ENCODE results near the gene NCAPH2.
"Not testable (repeated sequence)": the region's sequence is repeated elsewhere in the genome, so short reads cannot be mapped to it uniquely, and the experiment has no call there.

The NCAPH2 gene

DNA sequence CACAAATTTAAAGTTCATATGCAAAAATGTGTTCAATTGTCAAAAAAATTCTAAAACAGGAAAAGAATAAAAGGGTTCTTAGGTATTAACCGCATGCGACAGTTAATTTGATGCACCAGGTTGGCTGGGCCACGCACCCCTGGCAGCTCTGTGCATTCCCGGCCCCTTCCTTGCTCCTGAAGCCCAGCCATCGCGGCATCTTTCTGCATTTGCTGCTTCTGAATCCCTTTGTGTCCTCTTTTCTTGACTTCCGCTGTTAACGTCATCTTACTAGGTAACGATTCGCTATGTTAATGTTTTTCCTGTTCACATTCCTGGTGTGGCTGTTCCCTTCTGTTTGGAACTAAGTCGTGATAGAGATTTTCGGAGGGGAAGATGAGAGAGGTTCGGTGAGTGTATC lies 29.7 kb downstream of the NCAPH2 start:
- H2AFZ ChIP-seq (ENCODE audit: low read depth, low read length), result no peak overlapping the region
- no peaks in the 10 kb centered on the region for H3K27me3 ChIP-seq (ENCODE audit: insufficient read depth, low read length)
- no peaks in the 10 kb centered on the region for H3K36me3 ChIP-seq (ENCODE audit: insufficient read depth, low read length)
- no peak overlapping the region for H3K4me3 ChIP-seq (ENCODE audit: low read length)
- peaks cover 2% of the 10 kb centered on the region for H3K4me1 ChIP-seq (ENCODE audit: insufficient read depth, low read length)
- no peaks in the 10 kb centered on the region for H3K9me3 ChIP-seq (ENCODE audit: low read length)

DNA sequence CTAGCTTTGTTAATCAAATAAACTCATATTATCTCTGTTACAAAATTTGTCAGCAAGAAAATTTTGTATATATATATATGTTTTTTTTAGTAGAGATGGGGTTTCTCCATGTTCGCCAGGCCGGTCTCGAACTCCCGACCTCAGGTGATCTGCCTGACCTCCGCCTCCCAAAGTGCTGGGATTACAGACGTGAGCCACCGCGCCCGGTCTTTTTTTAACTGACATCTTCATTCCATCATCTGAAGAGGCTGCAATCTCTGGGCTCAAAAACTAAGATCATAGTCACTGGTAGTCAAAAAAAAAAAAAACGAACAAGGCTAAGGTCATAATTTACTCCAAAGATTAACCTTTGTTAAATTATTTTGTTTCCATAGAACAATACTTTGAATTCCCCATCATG lies 32.4 kb downstream of the NCAPH2 start:
- no peaks in the 10 kb centered on the region for H3K36me3 ChIP-seq (ENCODE audit: insufficient read depth, low read length)
- H3K27me3 ChIP-seq (ENCODE audit: insufficient read depth, low read length), result peaks cover 5% of the 10 kb centered on the region
- no peak overlapping the region for H2AFZ ChIP-seq (ENCODE audit: low read depth, low read length)
- no peak overlapping the region for H3K4me3 ChIP-seq (ENCODE audit: low read length)
- H3K4me1 ChIP-seq (ENCODE audit: insufficient read depth, low read length), result no peaks in the 10 kb centered on the region
- no peaks in the 10 kb centered on the region for H3K9me3 ChIP-seq (ENCODE audit: low read length)

DNA sequence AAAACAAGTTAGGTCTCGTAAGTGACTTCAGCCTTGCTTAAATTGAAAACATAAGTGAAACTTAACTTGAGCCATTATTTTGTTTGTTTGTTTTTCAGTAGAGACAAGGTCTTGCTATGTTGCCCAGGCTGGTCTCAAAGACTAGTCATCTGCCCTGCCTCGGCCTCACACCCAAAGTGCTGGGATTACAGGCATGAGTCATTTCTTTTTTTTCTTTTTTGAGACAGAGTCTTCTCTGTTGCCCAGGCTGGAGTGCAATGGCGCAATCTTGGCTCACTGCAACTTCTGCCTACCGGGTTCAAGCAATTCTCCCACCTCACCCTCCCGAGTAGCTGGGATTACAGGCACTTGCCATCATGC lies 33.6 kb downstream of the NCAPH2 start:
- H3K4me3 ChIP-seq (ENCODE audit: low read length); H2AFZ ChIP-seq (ENCODE audit: low read depth, low read length); H3K27me3 ChIP-seq (ENCODE audit: insufficient read depth, low read length); H3K36me3 ChIP-seq (ENCODE audit: insufficient read depth, low read length); H3K4me1 ChIP-seq (ENCODE audit: insufficient read depth, low read length); H3K9me3 ChIP-seq (ENCODE audit: low read length): not testable (repeated sequence)

DNA sequence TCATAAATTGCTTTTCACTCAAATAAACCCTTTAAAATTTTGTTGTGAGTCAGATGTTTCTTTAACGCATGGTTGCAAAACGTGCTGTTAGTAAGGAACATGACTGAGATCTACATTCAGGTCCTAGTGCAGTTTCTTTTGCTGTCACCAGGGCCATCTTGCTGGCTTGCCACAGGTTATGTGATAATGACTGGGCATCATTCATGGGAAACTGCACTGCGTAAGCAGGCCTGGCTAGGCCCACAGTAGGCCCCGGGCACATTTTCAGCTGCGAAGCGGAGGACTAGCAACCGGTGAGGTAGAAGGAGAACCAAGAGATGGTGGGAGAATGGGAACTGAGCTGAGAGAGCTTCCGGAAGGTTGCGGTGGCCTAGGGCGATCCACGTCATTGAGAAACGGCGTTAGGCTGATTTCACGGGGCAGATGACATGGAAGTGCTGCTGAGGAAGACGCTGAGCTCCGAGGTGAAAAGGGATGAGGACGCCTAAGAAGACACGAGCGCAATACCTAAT lies 34.4 kb downstream of the NCAPH2 start:
- Histone ChIP-seq H3K4me1 (ENCODE audit: insufficient read depth, low read length) (no peaks in the 10 kb centered on the region), H3K4me3 (ENCODE audit: low read length) (no peak overlapping the region)

DNA sequence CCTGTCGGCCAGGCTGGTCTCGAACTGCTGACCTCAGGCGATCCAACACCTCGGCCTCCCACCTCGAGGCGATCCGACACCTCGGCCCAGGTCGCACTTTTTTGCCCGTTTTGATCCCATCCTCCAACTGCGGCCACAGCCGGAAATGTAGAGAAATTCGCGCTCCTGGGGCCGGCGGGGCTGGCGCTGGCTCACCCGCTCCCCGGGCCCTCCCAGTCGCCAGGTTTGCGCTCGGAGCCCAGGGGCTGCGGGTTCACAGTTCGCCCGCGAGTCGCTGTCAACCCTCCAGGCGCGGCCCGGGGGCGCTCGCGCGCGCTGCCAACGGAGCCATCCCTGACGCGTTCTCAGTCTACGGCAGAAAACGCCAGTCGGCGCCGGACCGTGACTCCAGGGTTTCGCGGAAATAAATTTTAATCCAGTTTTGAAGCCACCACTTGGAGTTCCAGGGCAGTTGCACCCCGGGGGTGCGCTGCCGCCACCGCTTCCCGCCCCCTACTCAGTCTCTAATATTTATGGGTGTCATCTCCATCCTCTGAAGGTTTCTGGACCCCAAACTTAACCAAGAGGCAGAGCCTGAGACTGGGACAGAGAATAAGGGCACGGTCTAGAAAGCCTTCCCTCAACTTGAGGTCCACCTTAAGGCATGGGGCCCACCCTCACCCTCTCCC lies 36.2 kb downstream of the NCAPH2 start:
- H3K4me1 ChIP-seq (ENCODE audit: insufficient read depth, low read length), result no peaks in the 10 kb centered on the region
- no peaks in the 10 kb centered on the region for H3K9me3 ChIP-seq (ENCODE audit: low read length)
- H3K27me3 ChIP-seq (ENCODE audit: insufficient read depth, low read length), result peaks cover 5% of the 10 kb centered on the region
- no peak overlapping the region for H3K4me3 ChIP-seq (ENCODE audit: low read length)
- no peaks in the 10 kb centered on the region for H3K36me3 ChIP-seq (ENCODE audit: insufficient read depth, low read length)
- no peak overlapping the region for H2AFZ ChIP-seq (ENCODE audit: low read depth, low read length)

More for the DNA sequence above, 34.4 kb downstream of the NCAPH2 start:
- Histone ChIP-seq H3K27me3 (ENCODE audit: insufficient read depth, low read length) (peaks cover 5% of the 10 kb centered on the region), H3K9me3 (ENCODE audit: low read length) (no peaks in the 10 kb centered on the region), H2AFZ (ENCODE audit: low read depth, low read length) (no peak overlapping the region), H3K36me3 (ENCODE audit: insufficient read depth, low read length) (no peaks in the 10 kb centered on the region)

DNA sequence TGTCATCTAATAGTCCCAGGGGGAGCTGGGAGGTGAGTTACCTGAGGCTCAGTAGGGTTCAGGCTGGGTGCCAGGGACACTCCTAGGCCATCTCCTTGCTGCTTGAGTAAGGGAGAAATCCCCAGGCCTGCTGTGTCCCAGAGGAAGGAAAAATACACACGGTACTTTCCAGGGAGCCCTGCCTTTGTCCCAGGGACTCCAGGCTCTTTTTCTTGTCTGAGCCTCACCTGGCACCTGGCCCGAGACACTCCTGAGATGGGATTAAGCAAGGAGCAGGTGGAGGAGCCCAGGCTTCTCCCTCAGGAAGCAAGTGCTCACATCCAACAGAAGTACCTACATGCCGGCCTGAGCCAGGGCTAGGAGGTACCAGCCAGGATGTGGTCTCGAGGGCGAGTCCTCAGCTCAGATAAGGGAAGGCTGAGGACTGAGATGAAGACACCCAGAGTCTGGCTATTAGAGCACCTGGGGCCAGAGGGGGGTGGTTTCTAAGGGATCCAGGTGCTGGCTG lies 36.8 kb downstream of the NCAPH2 start:
- Histone ChIP-seq H3K4me1 (ENCODE audit: insufficient read depth, low read length) (no peaks in the 10 kb centered on the region), H3K4me3 (ENCODE audit: low read length) (no peak overlapping the region), H2AFZ (ENCODE audit: low read depth, low read length) (no peak overlapping the region), H3K36me3 (ENCODE audit: insufficient read depth, low read length) (no peaks in the 10 kb centered on the region), H3K9me3 (ENCODE audit: low read length) (no peaks in the 10 kb centered on the region), H3K27me3 (ENCODE audit: insufficient read depth, low read length) (peaks cover 5% of the 10 kb centered on the region)

DNA sequence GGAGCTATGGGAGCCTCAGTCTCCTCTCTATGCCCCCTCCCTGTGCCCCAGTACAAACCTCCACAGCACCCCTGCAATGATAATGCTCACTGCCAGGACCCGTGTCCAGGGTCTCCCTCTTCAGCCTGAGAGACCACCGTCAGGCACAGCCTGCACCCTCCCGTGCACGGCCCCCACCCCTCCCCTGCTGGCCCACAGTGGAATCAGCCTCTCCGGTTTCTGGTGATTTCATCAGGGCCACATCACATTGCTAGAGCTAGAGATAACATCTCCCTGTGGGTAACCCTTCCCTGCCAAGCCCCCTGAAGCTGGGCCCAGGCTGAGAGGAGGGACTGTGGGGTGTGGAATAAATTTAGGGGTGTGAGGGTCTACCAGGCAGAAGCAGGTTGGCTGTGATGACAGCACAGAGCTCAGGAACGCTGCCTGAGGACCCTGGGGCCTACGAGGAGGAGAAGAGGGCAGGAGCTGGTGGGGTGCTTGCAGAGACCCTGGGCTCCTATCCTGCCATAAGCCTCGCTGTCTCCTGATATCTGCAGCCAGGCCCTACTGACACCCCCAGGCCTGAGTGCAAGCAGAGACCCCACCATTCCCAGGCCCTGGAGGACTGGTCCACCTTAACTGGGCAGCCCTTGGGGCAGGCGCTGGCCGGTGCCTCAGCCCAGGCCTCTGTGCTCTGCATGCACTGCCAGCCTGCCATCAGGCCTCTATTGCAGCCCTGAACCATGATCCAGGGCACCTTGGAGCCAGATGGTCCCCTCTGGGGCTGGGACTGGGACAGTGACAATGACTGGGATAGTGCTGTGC lies 37.7 kb downstream of the NCAPH2 start, which contains the start of gene KLHDC7B:
Gene KLHDC7B, plus strand, starts transcription at position 378 of the 804 bp plus-strand sequence. Its CDS starts 345 bp downstream, at position 723.
- H3K4me3 ChIP-seq (ENCODE audit: low read length), result no peak within 1 kb of the TSS

DNA sequence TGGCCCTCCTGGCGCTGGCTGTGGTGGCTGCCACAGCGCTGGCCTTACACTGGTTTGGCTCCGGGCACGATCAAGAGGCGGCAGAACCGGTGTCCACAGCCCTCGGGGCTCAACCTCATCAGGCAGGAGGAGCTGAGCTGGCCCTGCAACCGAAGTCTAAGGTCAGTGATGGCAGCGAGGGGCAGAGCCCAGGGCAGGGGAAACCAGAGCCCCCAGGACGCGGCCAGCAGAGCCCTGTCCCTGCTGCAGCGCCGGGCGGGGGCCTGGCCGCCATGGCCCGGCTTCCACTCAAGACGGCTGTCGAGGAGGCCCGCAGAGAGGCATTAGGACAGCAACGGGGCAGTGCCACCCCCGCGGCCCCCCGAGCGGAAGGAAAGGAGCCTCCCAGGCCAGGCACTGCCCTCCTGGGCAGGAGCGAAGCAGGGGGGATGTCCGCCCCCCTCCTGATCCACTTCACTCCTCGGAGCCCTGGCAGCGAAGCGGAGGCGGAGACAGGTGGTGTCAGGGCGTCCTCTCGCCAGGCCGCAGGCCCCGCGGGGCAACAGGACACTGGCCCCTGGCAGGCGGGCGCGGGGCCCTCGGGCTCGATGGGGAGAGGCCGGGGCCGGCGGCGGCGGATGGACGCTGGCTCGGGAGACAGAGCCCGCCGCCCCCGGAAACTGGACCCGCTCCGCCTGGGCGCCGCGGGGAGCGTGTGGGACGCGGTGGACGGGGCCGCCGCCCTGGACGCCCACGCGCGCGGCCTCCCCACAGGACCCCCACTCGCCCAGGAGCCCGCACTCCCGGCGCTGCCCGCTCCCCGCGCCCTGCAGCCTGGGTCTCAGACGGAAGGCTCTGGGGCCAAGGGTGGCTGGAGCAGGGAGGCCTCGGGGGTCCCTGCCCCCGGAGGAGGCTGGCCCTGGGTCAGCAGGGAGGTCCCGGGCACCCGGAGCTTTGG lies 38.6 kb downstream of the NCAPH2 start:
- Histone ChIP-seq H2AFZ (ENCODE audit: low read depth, low read length) (no peak overlapping the region), H3K4me1 (ENCODE audit: insufficient read depth, low read length) (no peaks in the 10 kb centered on the region), H3K36me3 (ENCODE audit: insufficient read depth, low read length) (no peaks in the 10 kb centered on the region), H3K9me3 (ENCODE audit: low read length) (no peaks in the 10 kb centered on the region), H3K4me3 (ENCODE audit: low read length) (no peak overlapping the region), H3K27me3 (ENCODE audit: insufficient read depth, low read length) (peaks cover 16% of the 10 kb centered on the region)

More for the DNA sequence above, 37.7 kb downstream of the NCAPH2 start, which contains the start of gene KLHDC7B:
- Histone ChIP-seq H3K36me3 (ENCODE audit: insufficient read depth, low read length) (no peaks in the 10 kb centered on the region), H3K9me3 (ENCODE audit: low read length) (no peaks in the 10 kb centered on the region), H2AFZ (ENCODE audit: low read depth, low read length) (no peak within 1 kb of the TSS), H3K4me1 (ENCODE audit: insufficient read depth, low read length) (no peaks in the 10 kb centered on the region), H3K27me3 (ENCODE audit: insufficient read depth, low read length) (peaks cover 11% of the 10 kb centered on the region)

DNA sequence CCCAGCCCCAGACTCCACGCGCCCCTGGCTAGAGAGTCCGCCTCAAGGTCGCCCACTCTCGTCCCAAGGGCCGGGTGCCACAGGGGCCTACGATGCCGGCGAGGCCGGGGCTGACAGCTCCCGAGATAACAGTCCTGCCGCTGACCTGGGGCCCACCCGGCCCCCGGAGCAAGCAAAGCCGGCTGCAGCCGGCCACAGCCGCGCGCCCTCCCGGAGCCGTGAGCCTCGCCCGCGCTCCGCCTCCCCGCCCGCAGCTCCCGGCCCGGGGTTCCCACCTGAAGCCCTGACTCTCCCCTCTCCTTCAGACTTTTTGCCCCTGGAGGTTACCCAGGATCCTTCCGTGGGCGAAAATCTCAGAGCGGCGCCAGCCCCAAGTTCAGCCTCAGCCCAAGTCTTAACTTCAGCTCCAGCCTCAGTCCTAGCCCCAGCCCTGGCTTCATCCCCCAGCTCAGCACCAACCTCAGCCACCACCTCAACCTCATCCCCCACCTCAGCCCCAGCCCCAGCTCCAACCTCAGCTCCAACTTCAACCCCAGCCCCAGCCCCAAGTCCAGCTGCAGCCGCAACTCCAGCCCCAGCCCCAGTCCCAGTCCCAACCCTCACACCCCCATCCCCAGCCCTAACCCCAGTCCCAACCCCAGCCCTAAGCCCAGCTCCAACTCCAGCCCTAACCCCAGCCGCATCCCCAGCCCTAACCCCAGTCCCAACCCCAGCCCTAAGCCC lies 39.4 kb downstream of the NCAPH2 start:
- Histone ChIP-seq H3K9me3 (ENCODE audit: low read length) (no peaks in the 10 kb centered on the region), H3K27me3 (ENCODE audit: insufficient read depth, low read length) (peaks cover 16% of the 10 kb centered on the region), H3K4me3 (ENCODE audit: low read length) (no peak overlapping the region), H3K4me1 (ENCODE audit: insufficient read depth, low read length) (no peaks in the 10 kb centered on the region), H3K36me3 (ENCODE audit: insufficient read depth, low read length) (no peaks in the 10 kb centered on the region), H2AFZ (ENCODE audit: low read depth, low read length) (no peak overlapping the region)

DNA sequence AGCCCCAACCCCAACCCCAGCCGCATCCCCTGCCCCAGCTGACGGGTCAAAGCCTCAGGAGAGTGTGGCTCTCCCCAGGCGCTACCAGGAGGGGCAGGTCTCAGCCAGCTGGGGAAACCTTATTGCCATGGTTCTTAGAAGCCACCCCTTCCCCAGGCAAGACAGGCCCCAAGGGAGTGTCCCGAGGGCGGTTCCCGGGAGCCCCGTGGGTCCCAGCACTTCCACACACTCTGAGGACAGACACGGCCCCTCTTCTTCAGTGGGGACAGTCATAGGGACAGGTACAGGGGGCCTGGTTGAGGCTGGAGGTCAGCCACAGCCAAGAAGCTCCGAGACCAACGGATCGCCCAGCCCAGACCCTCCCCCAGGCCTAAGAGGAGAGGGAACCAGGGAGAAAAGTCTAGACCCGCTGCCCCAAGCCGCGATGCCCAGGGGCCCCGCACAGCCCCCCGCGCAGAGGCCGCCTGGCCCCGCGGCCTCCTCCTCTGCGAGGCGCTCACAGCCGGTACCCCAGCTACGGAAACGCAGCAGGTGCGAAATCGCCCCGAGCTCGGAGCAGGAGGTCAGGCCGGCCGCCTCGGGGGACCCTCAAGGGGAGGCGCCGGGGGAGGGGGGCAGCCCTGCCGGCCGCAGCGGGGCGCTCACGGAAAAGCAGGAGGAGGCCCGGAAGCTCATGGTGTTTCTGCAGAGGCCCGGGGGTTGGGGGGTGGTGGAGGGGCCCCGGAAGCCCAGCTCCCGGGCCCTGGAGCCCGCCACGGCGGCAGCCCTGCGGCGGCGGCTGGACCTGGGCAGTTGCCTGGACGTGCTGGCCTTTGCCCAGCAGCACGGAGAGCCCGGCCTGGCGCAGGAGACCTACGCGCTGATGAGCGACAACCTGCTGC lies 40.3 kb downstream of the NCAPH2 start:
- Histone ChIP-seq H3K36me3 (ENCODE audit: insufficient read depth, low read length) (no peaks in the 10 kb centered on the region), H3K27me3 (ENCODE audit: insufficient read depth, low read length) (peaks cover 16% of the 10 kb centered on the region), H2AFZ (ENCODE audit: low read depth, low read length) (no peak overlapping the region), H3K4me3 (ENCODE audit: low read length) (no peak overlapping the region), H3K9me3 (ENCODE audit: low read length) (no peaks in the 10 kb centered on the region), H3K4me1 (ENCODE audit: insufficient read depth, low read length) (no peaks in the 10 kb centered on the region)

DNA sequence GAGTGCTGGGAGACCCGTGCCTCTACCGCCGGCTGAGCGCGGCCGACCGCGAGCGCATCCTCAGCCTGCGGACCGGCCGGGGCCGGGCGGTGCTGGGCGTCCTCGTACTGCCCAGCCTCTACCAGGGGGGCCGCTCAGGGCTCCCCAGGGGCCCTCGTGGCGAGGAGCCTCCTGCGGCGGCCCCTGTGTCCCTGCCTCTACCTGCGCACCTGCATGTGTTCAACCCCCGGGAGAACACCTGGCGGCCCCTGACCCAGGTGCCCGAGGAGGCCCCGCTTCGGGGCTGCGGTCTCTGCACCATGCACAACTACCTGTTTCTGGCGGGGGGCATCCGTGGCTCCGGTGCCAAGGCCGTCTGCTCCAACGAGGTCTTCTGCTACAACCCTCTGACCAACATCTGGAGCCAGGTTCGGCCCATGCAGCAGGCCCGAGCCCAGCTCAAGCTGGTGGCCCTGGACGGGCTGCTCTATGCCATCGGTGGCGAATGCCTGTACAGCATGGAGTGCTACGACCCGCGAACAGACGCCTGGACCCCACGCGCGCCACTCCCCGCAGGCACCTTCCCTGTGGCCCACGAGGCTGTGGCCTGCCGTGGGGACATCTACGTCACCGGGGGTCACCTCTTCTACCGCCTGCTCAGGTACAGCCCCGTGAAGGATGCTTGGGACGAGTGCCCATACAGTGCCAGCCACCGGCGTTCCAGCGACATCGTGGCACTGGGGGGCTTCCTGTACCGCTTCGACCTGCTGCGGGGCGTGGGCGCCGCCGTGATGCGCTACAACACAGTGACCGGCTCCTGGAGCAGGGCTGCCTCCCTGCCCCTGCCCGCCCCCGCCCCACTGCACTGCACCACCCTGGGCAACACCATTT lies 41.1 kb downstream of the NCAPH2 start:
- Histone ChIP-seq H3K36me3 (ENCODE audit: insufficient read depth, low read length) (no peaks in the 10 kb centered on the region), H2AFZ (ENCODE audit: low read depth, low read length) (no peak overlapping the region), H3K9me3 (ENCODE audit: low read length) (no peaks in the 10 kb centered on the region), H3K4me1 (ENCODE audit: insufficient read depth, low read length) (no peaks in the 10 kb centered on the region), H3K4me3 (ENCODE audit: low read length) (no peak overlapping the region), H3K27me3 (ENCODE audit: insufficient read depth, low read length) (peaks cover 16% of the 10 kb centered on the region)
